WTC11 (cell line): ENCODE data around the gene EPHA6. TPM values are rescaled to one million over a fixed set of nuclear protein-coding genes. Genes with fewer than 3 reads are reported as not detected.

Experiments
- ATAC-seq: fragments of 200-7000 bp; cut with Tn5 transposase; 2 replicates; pipeline ENCODE4 v1.10.0; 2021; ENCODE audit warnings: mild to moderate bottlenecking, moderate library complexity
- CTCF ChIA-PET: fragments of 300-600 bp; sonication (Branson Sonifier 250); formaldehyde crosslinking; loops from one replicate; lab custom pipeline; 2021; ENCODE audit warnings: antibody characterized with exemption; lab: Charles Lee
- POLR2A ChIA-PET: fragments of 350-600 bp; sonication (Branson Sonifier 250); formaldehyde crosslinking; loops from one replicate; lab custom pipeline; 2021; ENCODE audit warnings: antibody characterized with exemption; lab: Charles Lee
- DNase-seq: peaks from one replicate; pipeline ENCODE4 v3.0.0; 2021; ENCODE audit warnings: low spot score
- H3K27ac Mint-ChIP-seq: 2 replicates; pipeline ENCODE4 v1.8.0; 2021; ENCODE audit warnings: mixed read lengths
- H3K27me3 Mint-ChIP-seq: 2 replicates; pipeline ENCODE4 v1.8.0; 2021; ENCODE audit warnings: low read depth, mild to moderate bottlenecking, moderate library complexity, mixed read lengths
- H3K36me3 Mint-ChIP-seq: 2 replicates; pipeline ENCODE4 v1.8.0; 2021; ENCODE audit warnings: mixed read lengths
- H3K4me1 Mint-ChIP-seq: 2 replicates; pipeline ENCODE4 v1.8.0; 2022; ENCODE audit warnings: mixed read lengths
- H3K4me3 Mint-ChIP-seq: 2 replicates; pipeline ENCODE4 v1.8.0; 2021; ENCODE audit warnings: mild to moderate bottlenecking, moderate library complexity, mixed read lengths
- H3K9me3 Mint-ChIP-seq: 2 replicates; pipeline ENCODE4 v1.8.0; 2021; ENCODE audit warnings: mixed read lengths
- CREB1 ChIP-seq: sonication (generic); formaldehyde crosslinking; IDR thresholded peaks from 2 replicates; pipeline ENCODE4 v1.8.0; 2023; ENCODE audit warnings: mild to moderate bottlenecking, missing genetic modification reagents
- ERG ChIP-seq: fragments of 250-450 bp; sonication (Bioruptor Pico); IDR thresholded peaks from 2 replicates; pipeline ENCODE4 v1.8.0; 2021; ENCODE audit warnings: mild to moderate bottlenecking
- ESRRA ChIP-seq: sonication (generic); formaldehyde crosslinking; IDR thresholded peaks from 2 replicates; pipeline ENCODE4 v1.8.1; 2022; ENCODE audit warnings: mild to moderate bottlenecking, missing genetic modification reagents, borderline replicate concordance
- JAZF1 ChIP-seq: fragments of 250-450 bp; sonication (Bioruptor Pico); IDR thresholded peaks from 2 replicates; pipeline ENCODE4 v1.9.0; 2021; ENCODE audit warnings: moderate library complexity, mild to moderate bottlenecking, inconsistent platforms
- MYBL2 ChIP-seq: sonication (generic); formaldehyde crosslinking; IDR thresholded peaks from 2 replicates; pipeline ENCODE4 v1.8.1; 2023; ENCODE audit warnings: mild to moderate bottlenecking, moderate library complexity, missing genetic modification reagents
- NFE2L1 ChIP-seq: sonication (generic); formaldehyde crosslinking; IDR thresholded peaks from 2 replicates; pipeline ENCODE4 v1.8.1; 2023; ENCODE audit warnings: missing genetic modification reagents
- OVOL2 ChIP-seq: fragments of 250-450 bp; sonication (Bioruptor Pico); IDR thresholded peaks from 2 replicates; pipeline ENCODE4 v1.9.0; 2021; ENCODE audit warnings: mild to moderate bottlenecking, borderline replicate concordance
- PRDM15 ChIP-seq: sonication (generic); formaldehyde crosslinking; IDR thresholded peaks from 2 replicates; pipeline ENCODE4 v1.8.0; 2022; ENCODE audit warnings: missing genetic modification reagents
- SMAD3 ChIP-seq: sonication (generic); formaldehyde crosslinking; IDR thresholded peaks from 2 replicates; pipeline ENCODE4 v1.8.0; 2022; ENCODE audit warnings: missing genetic modification reagents, mild to moderate bottlenecking, borderline replicate concordance
- TEAD1 ChIP-seq: sonication (generic); formaldehyde crosslinking; IDR thresholded peaks from 2 replicates; pipeline ENCODE4 v1.8.0; 2022; ENCODE audit warnings: mild to moderate bottlenecking, missing genetic modification reagents
- USF1 ChIP-seq: sonication (generic); formaldehyde crosslinking; IDR thresholded peaks from 2 replicates; pipeline ENCODE4 v1.8.0; 2022; ENCODE audit warnings: mild to moderate bottlenecking, missing genetic modification reagents
- ZBTB21 ChIP-seq: sonication (generic); formaldehyde crosslinking; IDR thresholded peaks from 2 replicates; pipeline ENCODE4 v1.8.1; 2023; ENCODE audit warnings: mild to moderate bottlenecking, missing genetic modification reagents, borderline replicate concordance
- ZNF281 ChIP-seq: sonication (generic); formaldehyde crosslinking; IDR thresholded peaks from 2 replicates; pipeline ENCODE4 v1.8.0; 2023; ENCODE audit warnings: mild to moderate bottlenecking, missing genetic modification reagents
- ZNF512 ChIP-seq: sonication (generic); formaldehyde crosslinking; IDR thresholded peaks from 2 replicates; pipeline ENCODE4 v1.8.1; 2022; ENCODE audit warnings: missing genetic modification reagents, borderline replicate concordance
- ZNF532 ChIP-seq: fragments of 250-450 bp; sonication (Bioruptor Pico); IDR thresholded peaks from 2 replicates; pipeline ENCODE4 v1.9.0; 2021; ENCODE audit warnings: mild to moderate bottlenecking, borderline replicate concordance
- total RNA-seq: library from RNA; stranded (reverse); gene quantifications from 3 replicates; pipeline ENCODE4 v1.2.3, GENCODE V29; 2021

Gene EPHA6
- total RNA-seq, 1 experiment from 2014 or later: 2.1 TPM

- Mint-ChIP-seq H3K9me3 (peaks cover 16% of the 10 kb centered on the region), H3K4me1 (peaks cover 38% of the 10 kb centered on the region), H3K36me3 (peaks cover 17% of the 10 kb centered on the region), H3K4me3 (no peak overlapping the region), H3K27ac (no peak overlapping the region), H3K27me3 (no peaks in the 10 kb centered on the region)
- DNase-seq: no peak
- ATAC-seq: no peak
- CTCF ChIA-PET: no interaction called here
- no peak for TF ChIP-seq SMAD3 (CRISPR knock-in tag)
- TF ChIP-seq ZNF281 (CRISPR knock-in tag): no peak
- TF ChIP-seq CREB1 (CRISPR knock-in tag): no peak
- TF ChIP-seq OVOL2 (CRISPR knock-in tag): no peak
- TF ChIP-seq ZBTB21 (CRISPR knock-in tag): no peak
- TF ChIP-seq NFE2L1: no peak
- TF ChIP-seq ERG (CRISPR knock-in tag): no peak
- no peak for TF ChIP-seq PRDM15 (CRISPR knock-in tag)
- TF ChIP-seq JAZF1: no peak
- TF ChIP-seq USF1 (CRISPR knock-in tag): no peak
- TF ChIP-seq TEAD1 (CRISPR knock-in tag): no peak
- POLR2A ChIA-PET: no interaction called here
Observed at GRCh38 chr3:97232393-97233034, 418.1 kb downstream of the EPHA6 start.

- ChIA-PET POLR2A (no interaction called here), CTCF (no interaction called here)
- H3K4me1 Mint-ChIP-seq: peaks cover 22% of the 10 kb centered on the region
- DNase-seq: no peak
- H3K27ac Mint-ChIP-seq: no peak overlapping the region
- peaks cover 17% of the 10 kb centered on the region for H3K36me3 Mint-ChIP-seq
- no peak for ATAC-seq
- peaks cover 16% of the 10 kb centered on the region for H3K9me3 Mint-ChIP-seq
- H3K4me3 Mint-ChIP-seq: no peak overlapping the region
- no peaks in the 10 kb centered on the region for H3K27me3 Mint-ChIP-seq
- TF ChIP-seq TEAD1 (CRISPR knock-in tag): no peak
- TF ChIP-seq ZNF532 (CRISPR knock-in tag): no peak
- no peak for TF ChIP-seq ZNF512 (CRISPR knock-in tag)
- TF ChIP-seq MYBL2: no peak
- no peak for TF ChIP-seq CREB1 (CRISPR knock-in tag)
- TF ChIP-seq ZNF281 (CRISPR knock-in tag): no peak
- TF ChIP-seq ESRRA (CRISPR knock-in tag): no peak
Observed at GRCh38 chr3:97235179-97235578, 420.8 kb downstream of the EPHA6 start.
